ENCODE measurements around the gene PRKCA.

DNA sequence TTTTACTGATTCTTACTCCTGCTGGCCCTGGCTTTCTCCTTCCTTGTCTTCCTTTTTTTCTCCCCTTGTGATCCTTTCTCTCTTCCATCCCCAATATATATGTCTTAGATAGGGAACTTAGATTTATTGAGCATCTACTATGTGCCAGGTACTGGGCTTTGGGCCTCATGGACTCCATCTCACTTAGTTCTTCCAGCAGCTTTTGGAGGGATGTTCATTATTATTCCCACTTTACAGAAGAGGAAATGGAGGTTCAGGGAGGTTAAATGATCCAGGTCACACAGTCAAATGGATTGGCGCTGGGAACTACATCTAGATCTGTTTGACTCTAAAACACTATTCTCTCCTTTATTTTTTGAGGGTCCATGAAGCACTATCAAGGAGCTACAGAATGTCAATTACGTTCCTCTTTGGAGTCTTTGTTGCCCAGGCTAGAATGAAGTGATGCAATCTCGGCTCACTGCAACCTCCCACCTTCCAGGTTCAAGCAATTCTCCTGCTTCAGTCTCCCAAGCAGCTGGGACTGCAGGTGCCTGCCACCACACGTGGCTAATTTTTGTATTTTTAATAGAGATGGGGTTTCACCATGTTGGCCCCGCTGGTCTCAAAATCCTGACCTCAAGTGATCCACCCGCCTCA is 19.0 kb upstream of the PRKCA start:
- TF ChIP-seq EP300 (IDR thresholded peaks at IDR 0.05; ENCODE audit: borderline replicate concordance) (no peak), TCF12 (IDR thresholded peaks at IDR 0.05; ENCODE audit: low read depth) (no peak), USF1 (IDR thresholded peaks at IDR 0.05) (no peak), YY1 (IDR thresholded peaks at IDR 0.05; ENCODE audit: low read depth) (no peak), REST (IDR thresholded peaks at IDR 0.05; ENCODE audit: low read depth) (no peak), TEAD4 (IDR thresholded peaks at IDR 0.05) (no peak), EGR1 (IDR thresholded peaks at IDR 0.05) (no peak), RAD21 (IDR thresholded peaks at IDR 0.05; ENCODE audit: low read depth) (no peak), TAF1 (IDR thresholded peaks at IDR 0.05; ENCODE audit: low read depth) (no peak), CREB1 (IDR thresholded peaks at IDR 0.05; ENCODE audit: low read depth) (no peak), FOXM1 (IDR thresholded peaks at IDR 0.05; ENCODE audit: borderline replicate concordance, low read depth) (no peak)
- TF ChIP-seq, protein P1, sequence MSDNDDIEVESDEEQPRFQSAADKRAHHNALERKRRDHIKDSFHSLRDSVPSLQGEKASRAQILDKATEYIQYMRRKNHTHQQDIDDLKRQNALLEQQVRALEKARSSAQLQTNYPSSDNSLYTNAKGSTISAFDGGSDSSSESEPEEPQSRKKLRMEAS (IDR thresholded peaks at IDR 0.05) = no peak
